ENCODE results near the gene UXS1. TPM values are rescaled to one million over a fixed set of nuclear protein-coding genes. Genes with fewer than 3 reads are reported as not detected.
A peak's percentile ranks its signal among the peaks of the same experiment; 100 is the strongest.
"Not testable (repeated sequence)": the region's sequence is repeated elsewhere in the genome, so short reads cannot be mapped to it uniquely, and the experiment has no call there.

Gene UXS1
- total and polyA plus RNA-seq, 9 of the 15 experiments (the other 6 are each of a cell fraction or from before 2014, with no cell fraction given), result 5.8 to 25.8 (median 15.0) TPM

DNA sequence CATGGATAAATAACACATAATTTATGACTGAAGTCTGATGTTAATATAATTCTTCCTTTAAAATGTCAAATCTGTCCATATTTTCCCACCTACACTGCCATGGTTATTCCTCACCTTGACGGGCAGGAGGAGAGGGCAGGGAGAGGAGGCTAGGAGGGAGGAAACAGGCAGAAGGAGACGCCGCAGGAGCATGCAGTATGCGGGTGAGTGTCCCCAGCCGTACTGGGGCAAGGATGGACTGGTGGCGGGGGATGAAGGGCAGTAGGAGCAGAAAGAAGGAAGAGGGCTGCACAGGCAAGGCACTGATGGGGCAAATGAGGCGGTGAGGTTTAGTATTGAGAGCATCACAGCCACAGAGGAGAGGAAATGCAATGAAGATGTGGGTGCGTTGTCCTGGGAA is 25.1 kb upstream of the UXS1 start:
- H3K4me3 ChIP-seq; H3K36me3 ChIP-seq (ENCODE audit: control insufficient read depth, insufficient read depth, low read length); H3K9me1 ChIP-seq (ENCODE audit: control insufficient read depth, insufficient read depth, low read length); H3K27ac ChIP-seq (ENCODE audit: extremely low read depth, low read depth, low read length); intact Hi-C loops (cut with micrococcal nuclease); DNase-seq (ENCODE audit: extremely low read depth in 1 of 4, low spot score in 3 of 4); H3K9ac ChIP-seq (ENCODE audit: insufficient read depth in 1 of 2, low read depth in 2 of 2, low read length in 2 of 2); H3K4me1 ChIP-seq (replicated peaks in 1 of 2; ENCODE audit: control insufficient read depth in 2 of 2, insufficient read depth in 2 of 2, low read length in 2 of 2); H3K79me2 ChIP-seq (ENCODE audit: control insufficient read depth, insufficient read depth, low read length); BruUV-seq (replicated peaks); H3K27me3 ChIP-seq (ENCODE audit: control insufficient read depth in 2 of 2, insufficient read depth in 2 of 2, low read length in 2 of 2); FAIRE-seq; H3K9me3 ChIP-seq (replicated peaks; ENCODE audit: control insufficient read depth, insufficient read depth, low read depth, low read length); in situ Hi-C loops (cut with MboI); CTCF ChIA-PET (ENCODE audit: low intra/inter-chr PET ratio); POLR2A ChIA-PET; H4K20me1 ChIP-seq (replicated peaks; ENCODE audit: control insufficient read depth, insufficient read depth, low read length): not testable (repeated sequence)
- WGBS (ENCODE audit: insufficient coverage, low coverage, missing lambda C conversion rate), result 0% methylated on average over 2 of the region's 8 CpGs
- ATAC-seq, result peak; percentile 77
- H3K4me2 ChIP-seq (ENCODE audit: insufficient read depth, low read length), result peak overlapping the region; percentile 63
- peak overlapping the region; percentile 79 for H2AFZ ChIP-seq (ENCODE audit: low read depth, low read length)

GRCh38 chr2:106208874-106209273 is 14.8 kb upstream of the UXS1 start:
- intact Hi-C loops (cut with micrococcal nuclease) (loop anchor here (5.0 kb wide), 1 partner anchor 102 kb away; no protein-coding TSS in a partner anchor), in situ Hi-C loops (cut with MboI) (no loop called here)
- H3K79me2 ChIP-seq (ENCODE audit: control insufficient read depth, insufficient read depth, low read length), result no peaks in the 10 kb centered on the region
- BruUV-seq (replicated peaks), result no TSS peak
- H4K20me1 ChIP-seq (replicated peaks; ENCODE audit: control insufficient read depth, insufficient read depth, low read length), result no peaks in the 10 kb centered on the region
- H3K4me3 ChIP-seq, result no peak overlapping the region
- DNase-seq (ENCODE audit: extremely low read depth in 1 of 4, low spot score in 3 of 4) (peak in 2 of 4 experiments; percentile 57 to 80), ATAC-seq (peak; percentile 91), FAIRE-seq (peak; percentile 76)
- 0% methylated on average over 2 of the region's 2 CpGs for WGBS (ENCODE audit: insufficient coverage, low coverage, missing lambda C conversion rate)
- ChIA-PET CTCF (ENCODE audit: low intra/inter-chr PET ratio) (no interaction called here), POLR2A (interaction anchor here (0.7 to 1.2 kb wide), 3 partner anchors 11 to 1104 kb away, joined by 3 read pairs; no protein-coding TSS in a partner anchor)
- H3K4me1 ChIP-seq (replicated peaks in 1 of 2; ENCODE audit: control insufficient read depth in 2 of 2, insufficient read depth in 2 of 2, low read length in 2 of 2), result peaks cover 9% of the 10 kb centered on the region in 2 experiments; a peak in 4 of 5 replicates
- H3K27ac ChIP-seq (ENCODE audit: extremely low read depth, low read depth, low read length), result no peak overlapping the region
- H3K36me3 ChIP-seq (ENCODE audit: control insufficient read depth, insufficient read depth, low read length), result no peaks in the 10 kb centered on the region
- peak overlapping the region; percentile 10; the same call in 1 of the 2 replicates for H3K4me2 ChIP-seq (ENCODE audit: insufficient read depth, low read length)
- peaks cover 5% of the 10 kb centered on the region; the same call in 1 of the 2 replicates for H3K9me3 ChIP-seq (replicated peaks; ENCODE audit: control insufficient read depth, insufficient read depth, low read depth, low read length)
- no peaks in the 10 kb centered on the region for H3K27me3 ChIP-seq (ENCODE audit: control insufficient read depth in 2 of 2, insufficient read depth in 2 of 2, low read length in 2 of 2)
- H3K9ac ChIP-seq (ENCODE audit: insufficient read depth in 1 of 2, low read depth in 2 of 2, low read length in 2 of 2), result no peak overlapping the region
- 0 out of 2 replicates have a peak overlapping the region, but pooled peaks have one; percentile 67 for H2AFZ ChIP-seq (ENCODE audit: low read depth, low read length)
- no peaks in the 10 kb centered on the region for H3K9me1 ChIP-seq (ENCODE audit: control insufficient read depth, insufficient read depth, low read length)
- TF ChIP-seq, protein P1, sequence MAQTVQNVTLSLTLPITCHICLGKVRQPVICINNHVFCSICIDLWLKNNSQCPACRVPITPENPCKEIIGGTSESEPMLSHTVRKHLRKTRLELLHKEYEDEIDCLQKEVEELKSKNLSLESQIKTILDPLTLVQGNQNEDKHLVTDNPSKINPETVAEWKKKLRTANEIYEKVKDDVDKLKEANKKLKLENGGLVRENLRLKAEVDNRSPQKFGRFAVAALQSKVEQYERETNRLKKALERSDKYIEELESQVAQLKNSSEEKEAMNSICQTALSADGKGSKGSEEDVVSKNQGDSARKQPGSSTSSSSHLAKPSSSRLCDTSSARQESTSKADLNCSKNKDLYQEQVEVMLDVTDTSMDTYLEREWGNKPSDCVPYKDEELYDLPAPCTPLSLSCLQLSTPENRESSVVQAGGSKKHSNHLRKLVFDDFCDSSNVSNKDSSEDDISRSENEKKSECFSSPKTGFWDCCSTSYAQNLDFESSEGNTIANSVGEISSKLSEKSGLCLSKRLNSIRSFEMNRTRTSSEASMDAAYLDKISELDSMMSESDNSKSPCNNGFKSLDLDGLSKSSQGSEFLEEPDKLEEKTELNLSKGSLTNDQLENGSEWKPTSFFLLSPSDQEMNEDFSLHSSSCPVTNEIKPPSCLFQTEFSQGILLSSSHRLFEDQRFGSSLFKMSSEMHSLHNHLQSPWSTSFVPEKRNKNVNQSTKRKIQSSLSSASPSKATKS (CRISPR knock-in tag; IDR thresholded peaks at IDR 0.05), result no peak
- TF ChIP-seq NFIC (IDR thresholded peaks at IDR 0.05), result peak; percentile 88
- TF ChIP-seq MECOM (CRISPR knock-in tag; IDR thresholded peaks at IDR 0.05), result no peak
- TF ChIP-seq CREM (IDR thresholded peaks at IDR 0.05; ENCODE audit: low read depth), result 0 out of 2 replicates have a peak, but pooled peaks have one; percentile 16
- TF ChIP-seq TCF7 (IDR thresholded peaks at IDR 0.05; ENCODE audit: borderline replicate concordance), result no peak
- peak; percentile 73; the same call in 1 of the 2 replicates for TF ChIP-seq POLR2AphosphoS5 (IDR thresholded peaks at IDR 0.05; ENCODE audit: control insufficient read depth, insufficient read depth, low read depth, low read length)
- TF ChIP-seq C11orf30 (IDR thresholded peaks at IDR 0.05; ENCODE audit: low read depth), result no peak
- TF ChIP-seq ZNF445 (CRISPR knock-in tag; IDR thresholded peaks at IDR 0.05; ENCODE audit: low read depth), result no peak
- TF ChIP-seq PCBP1 (IDR thresholded peaks at IDR 0.05; ENCODE audit: low read depth, low read length, poor library complexity, severe bottlenecking), result no peak
- peak; percentile 89 for TF ChIP-seq CBFA2T2 (conservative IDR thresholded peaks at IDR 0.05)
- no peak for TF ChIP-seq MTF1 (CRISPR knock-in tag; IDR thresholded peaks at IDR 0.05; ENCODE audit: borderline replicate concordance)
- peak; percentile 86 for TF ChIP-seq NCOR1 (IDR thresholded peaks at IDR 0.05)
- no peak for TF ChIP-seq HMG20A (CRISPR knock-in tag; conservative IDR thresholded peaks at IDR 0.05)
- peak; percentile 35; the same call in 1 of the 2 replicates for TF ChIP-seq CC2D1A (IDR thresholded peaks at IDR 0.05)
- TF ChIP-seq CHD4 (IDR thresholded peaks at IDR 0.05; ENCODE audit: insufficient read depth, insufficient replicate concordance, low read depth, low read length, poor library complexity, severe bottlenecking), result no peak
- TF ChIP-seq BHLHE40 (IDR thresholded peaks at IDR 0.05; ENCODE audit: low read length), result no peak

All from K562 (cell line).